Keratinocyte (primary cell): ENCODE data around the gene MAP7. TPM values are rescaled to one million over a fixed set of nuclear protein-coding genes. Genes with fewer than 3 reads are reported as not detected.

ENCODE experiments used
- DNase-seq: peaks from one replicate; pipeline ENCODE4 v3.0.0-alpha.2; 2011; ENCODE audit warnings: low read depth, missing footprints, low spot score
- FAIRE-seq: peaks from 2 replicates; lab custom pipeline; 2011; peaks lifted over from hg19 to GRCh38; lab: Jason Lieb, UNC
- H2AFZ ChIP-seq: 2 replicates; pipeline ENCODE4 v1.6.0; 2012; ENCODE audit warnings: low read length, control low read depth, inconsistent platforms; ENCODE audit not compliant: control insufficient read depth
- H3K27ac ChIP-seq: 2 replicates; pipeline ENCODE4 v1.5.1; 2011; ENCODE audit warnings: low read length; ENCODE audit not compliant: control insufficient read depth, insufficient read depth
- H3K27me3 ChIP-seq: 3 replicates; pipeline ENCODE4 v1.6.0; 2011; ENCODE audit warnings: low read length; ENCODE audit not compliant: control insufficient read depth, insufficient read depth; ENCODE audit errors: extremely low read depth
- H3K36me3 ChIP-seq, 2 experiments: 2 replicates in 1 of 2; 3 replicates in 1 of 2; pipeline ENCODE4 v1.5.1; 2011; ENCODE audit warnings: low read length in 2 of 2, mild to moderate bottlenecking in 1 of 2; ENCODE audit not compliant: control insufficient read depth in 2 of 2, insufficient read depth in 2 of 2; ENCODE audit errors: extremely low read depth in 1 of 2
- H3K4me1 ChIP-seq: 3 replicates; pipeline ENCODE4 v1.5.1; 2011; ENCODE audit warnings: low read length; ENCODE audit not compliant: control insufficient read depth, insufficient read depth; ENCODE audit errors: extremely low read depth
- H3K4me2 ChIP-seq: 3 replicates; pipeline ENCODE4 v1.6.0; 2011; ENCODE audit warnings: low read depth, low read length; ENCODE audit not compliant: control insufficient read depth, insufficient read depth; ENCODE audit errors: extremely low read depth
- H3K4me3 ChIP-seq, 3 experiments: fragments of 200-600 bp in 1 of 3; sonication (generic) in 1 of 3; 2 replicates in 2 of 3; 3 replicates in 1 of 3; pipeline ENCODE4 v1.5.1; 2011 to 2016; ENCODE audit warnings: low read length in 3 of 3, mild to moderate bottlenecking in 3 of 3, control low read depth in 2 of 3, inconsistent platforms in 1 of 3, low read depth in 1 of 3, mixed read lengths in 1 of 3, mixed run types in 1 of 3, moderate library complexity in 1 of 3; ENCODE audit not compliant: control insufficient read depth in 2 of 3, insufficient read depth in 2 of 3; ENCODE audit errors: extremely low read depth in 1 of 3
- H3K79me2 ChIP-seq: 2 replicates; pipeline ENCODE4 v1.6.0; 2012; ENCODE audit warnings: low read length; ENCODE audit not compliant: control insufficient read depth, insufficient read depth
- H3K9ac ChIP-seq: 3 replicates; pipeline ENCODE4 v1.6.0; 2011; ENCODE audit warnings: low read length; ENCODE audit not compliant: control insufficient read depth, insufficient read depth; ENCODE audit errors: extremely low read depth
- H3K9me1 ChIP-seq: 3 replicates; pipeline ENCODE4 v1.6.0; 2011; ENCODE audit warnings: low read length; ENCODE audit not compliant: control insufficient read depth, insufficient read depth; ENCODE audit errors: extremely low read depth
- H3K9me3 ChIP-seq: 2 replicates; pipeline ENCODE4 v1.5.1; 2012; ENCODE audit warnings: low read depth, low read length; ENCODE audit not compliant: control insufficient read depth
- H4K20me1 ChIP-seq: 3 replicates; pipeline ENCODE4 v1.6.0; 2011; ENCODE audit warnings: low read length; ENCODE audit not compliant: control insufficient read depth, insufficient read depth; ENCODE audit errors: extremely low read depth
- EZH2 ChIP-seq: IDR thresholded peaks from one replicate; pipeline ENCODE4 v1.6.1; 2012; ENCODE audit warnings: inconsistent platforms, mild to moderate bottlenecking, low read length, moderate library complexity
- dilution Hi-C: fragments of 300-500 bp; cut with MboI; formaldehyde crosslinking; loops from one replicate; pipeline ENCODE4 v1.7.0; 2020; ENCODE audit warnings: low sequenced_read_pairs; ENCODE audit not compliant: extremely low pct_ligation_motif_present
- polyA plus RNA-seq, 5 experiments: library from polyadenylated mRNA; depleted of rRNA in 3 of 5; stranded (reverse) in 3 of 5; stranded (forward) in 1 of 5; unstranded in 1 of 5; fragments of >200 nt; gene quantifications; 1 replicate in 1 of 5; 2 replicates in 3 of 5; 3 replicates in 1 of 5; pipeline versions ENCODE4 v1.2.1 to v1.2.3, GENCODE V29; 2011 to 2012; ENCODE audit warnings: missing spikeins in 2 of 5, low read depth in 1 of 5, low replicate concordance in 1 of 5
- TF ChIP-seq, protein P1 (sequence below), 3 experiments: IDR thresholded peaks in 1 of 3; conservative IDR thresholded peaks in 1 of 3; optimal IDR thresholded peaks in 1 of 3; 2 replicates in 2 of 3; 3 replicates in 1 of 3; pipeline versions ENCODE3 to v1.5.1; 2011; ENCODE audit warnings: low read length in 3 of 3, mild to moderate bottlenecking in 3 of 3, moderate library complexity in 2 of 3, control low read depth in 1 of 3, inconsistent platforms in 1 of 3; ENCODE audit not compliant: insufficient read depth in 2 of 3; ENCODE audit errors: extremely low read depth in 1 of 3

The MAP7 gene
- polyA plus RNA-seq, 1 donor (not counting 4 experiments of a cell fraction or from before 2014, with no cell fraction given), result 11.8 TPM

DNA sequence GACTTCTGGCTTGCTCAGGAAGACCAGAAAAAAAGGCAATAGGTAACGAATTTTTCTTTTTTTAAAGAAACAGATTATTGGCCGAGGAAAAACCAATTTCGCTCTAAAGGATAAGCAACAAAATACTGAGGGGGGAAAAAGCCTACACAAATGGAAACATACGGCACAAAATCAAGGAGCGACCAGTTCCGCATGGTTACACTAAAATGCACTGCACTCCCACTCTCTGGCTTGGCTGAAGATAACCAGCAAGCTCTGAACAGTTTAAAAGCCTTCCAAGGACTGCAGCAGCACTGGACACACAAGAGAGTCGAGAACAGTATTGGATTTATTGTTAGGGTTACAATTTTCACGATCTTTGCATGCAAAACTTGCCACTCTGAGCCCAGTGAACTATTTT, 881 bp upstream of the MAP7 start:
- Histone ChIP-seq H3K4me1 (peaks cover 8% of the 10 kb centered on the region), H3K27ac (peak overlapping the region; percentile 38), H2AFZ (peak overlapping the region; percentile 99), H3K79me2 (peaks cover 28% of the 10 kb centered on the region), H3K9me1 (no peaks in the 10 kb centered on the region), H4K20me1 (no peaks in the 10 kb centered on the region), H3K36me3 (no peaks in the 10 kb centered on the region), H3K4me3 (peak overlapping the region; percentile 75 to 86 (median 80)), H3K4me2 (peak overlapping the region; percentile 93), H3K27me3 (no peaks in the 10 kb centered on the region), H3K9ac (peak overlapping the region; percentile 86), H3K9me3 (no peaks in the 10 kb centered on the region)
- dilution Hi-C loops, result no loop called here
- TF ChIP-seq, protein P1, sequence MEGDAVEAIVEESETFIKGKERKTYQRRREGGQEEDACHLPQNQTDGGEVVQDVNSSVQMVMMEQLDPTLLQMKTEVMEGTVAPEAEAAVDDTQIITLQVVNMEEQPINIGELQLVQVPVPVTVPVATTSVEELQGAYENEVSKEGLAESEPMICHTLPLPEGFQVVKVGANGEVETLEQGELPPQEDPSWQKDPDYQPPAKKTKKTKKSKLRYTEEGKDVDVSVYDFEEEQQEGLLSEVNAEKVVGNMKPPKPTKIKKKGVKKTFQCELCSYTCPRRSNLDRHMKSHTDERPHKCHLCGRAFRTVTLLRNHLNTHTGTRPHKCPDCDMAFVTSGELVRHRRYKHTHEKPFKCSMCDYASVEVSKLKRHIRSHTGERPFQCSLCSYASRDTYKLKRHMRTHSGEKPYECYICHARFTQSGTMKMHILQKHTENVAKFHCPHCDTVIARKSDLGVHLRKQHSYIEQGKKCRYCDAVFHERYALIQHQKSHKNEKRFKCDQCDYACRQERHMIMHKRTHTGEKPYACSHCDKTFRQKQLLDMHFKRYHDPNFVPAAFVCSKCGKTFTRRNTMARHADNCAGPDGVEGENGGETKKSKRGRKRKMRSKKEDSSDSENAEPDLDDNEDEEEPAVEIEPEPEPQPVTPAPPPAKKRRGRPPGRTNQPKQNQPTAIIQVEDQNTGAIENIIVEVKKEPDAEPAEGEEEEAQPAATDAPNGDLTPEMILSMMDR (optimal IDR thresholded peaks at IDR 0.05 in 1 of 3, IDR thresholded peaks at IDR 0.05 in 1 of 3, conservative IDR thresholded peaks at IDR 0.05 in 1 of 3; ENCODE audit: extremely low read depth in 1 of 3, insufficient read depth in 2 of 3, low read length in 3 of 3), result no peak
- TF ChIP-seq EZH2, result no peak
- DNase-seq (no peak), FAIRE-seq (no peak)

DNA sequence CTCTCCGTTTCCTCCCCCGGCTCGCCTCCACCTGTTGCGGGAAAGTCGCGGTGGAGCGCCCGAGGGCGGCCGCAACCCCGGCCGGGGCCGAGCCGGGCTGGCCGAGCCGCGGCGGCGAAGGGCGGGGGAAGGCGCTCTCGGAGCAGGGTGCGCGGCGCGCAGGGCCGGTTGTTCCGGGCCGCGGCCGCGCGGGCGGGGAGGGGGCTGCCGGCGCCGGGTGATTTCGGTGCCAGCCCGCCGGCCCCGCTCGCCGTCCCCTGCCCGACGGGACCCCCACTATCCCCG, 235 bp downstream of the MAP7 start:
- H3K36me3 ChIP-seq, result no peaks in the 10 kb centered on the region
- no peak for DNase-seq
- no peak for TF ChIP-seq EZH2
- TF ChIP-seq, protein P1 (optimal IDR thresholded peaks at IDR 0.05 in 1 of 3, IDR thresholded peaks at IDR 0.05 in 1 of 3, conservative IDR thresholded peaks at IDR 0.05 in 1 of 3; ENCODE audit: extremely low read depth in 1 of 3, insufficient read depth in 2 of 3, low read length in 3 of 3), result no peak
- no peaks in the 10 kb centered on the region for H3K27me3 ChIP-seq
- H4K20me1 ChIP-seq, result no peaks in the 10 kb centered on the region
- H3K4me2 ChIP-seq, result peak overlapping the region; percentile 94
- peak overlapping the region; percentile 75 to 86 (median 80) for H3K4me3 ChIP-seq
- dilution Hi-C loops, result no loop called here
- peaks cover 30% of the 10 kb centered on the region for H3K79me2 ChIP-seq
- H3K27ac ChIP-seq, result peak overlapping the region; percentile 77
- H3K4me1 ChIP-seq, result peaks cover 8% of the 10 kb centered on the region
- peak overlapping the region; percentile 75 for H2AFZ ChIP-seq
- H3K9ac ChIP-seq, result peak overlapping the region; percentile 86
- FAIRE-seq, result no peak
- no peaks in the 10 kb centered on the region for H3K9me1 ChIP-seq
- H3K9me3 ChIP-seq, result no peaks in the 10 kb centered on the region
